ENCODE measurements around the gene PEA15.

PEA15 gene

DNA sequence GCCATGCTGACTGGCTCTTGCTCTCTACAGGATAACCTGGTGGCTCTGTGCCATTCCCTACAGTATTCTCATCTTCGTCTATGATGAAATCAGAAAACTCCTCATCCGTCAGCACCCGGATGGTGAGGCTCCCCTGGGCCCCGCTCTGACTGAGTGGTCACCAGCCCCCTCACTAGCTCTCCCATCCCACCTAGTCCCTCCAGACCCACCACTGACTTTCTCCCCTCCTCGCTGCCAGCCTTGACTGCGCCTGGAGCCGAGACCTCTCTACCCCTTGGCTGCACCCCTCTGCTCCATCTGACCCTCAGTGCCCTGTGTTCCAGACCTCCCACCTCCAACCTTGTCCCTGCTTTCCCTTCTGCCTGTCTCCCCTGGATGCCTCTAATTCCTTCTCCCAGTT lies 18.9 kb upstream of the PEA15 start:
- H3K27me3 ChIP-seq (ENCODE audit: insufficient read depth, low read length): no peaks in the 10 kb centered on the region
- no peaks in the 10 kb centered on the region for H3K9me3 ChIP-seq (ENCODE audit: insufficient read depth, low read depth, low read length)
- no peaks in the 10 kb centered on the region for H3K36me3 ChIP-seq (ENCODE audit: insufficient read depth, low read depth, low read length)
- H3K4me1 ChIP-seq (ENCODE audit: insufficient read depth, low read length): no peaks in the 10 kb centered on the region; the same call in 1 of the 2 replicates
- H3K27ac ChIP-seq (ENCODE audit: low read length): no peak overlapping the region
- H3K9ac ChIP-seq (ENCODE audit: low read depth, low read length): no peak overlapping the region
- H3K4me3 ChIP-seq (ENCODE audit: low read length): no peak overlapping the region

DNA sequence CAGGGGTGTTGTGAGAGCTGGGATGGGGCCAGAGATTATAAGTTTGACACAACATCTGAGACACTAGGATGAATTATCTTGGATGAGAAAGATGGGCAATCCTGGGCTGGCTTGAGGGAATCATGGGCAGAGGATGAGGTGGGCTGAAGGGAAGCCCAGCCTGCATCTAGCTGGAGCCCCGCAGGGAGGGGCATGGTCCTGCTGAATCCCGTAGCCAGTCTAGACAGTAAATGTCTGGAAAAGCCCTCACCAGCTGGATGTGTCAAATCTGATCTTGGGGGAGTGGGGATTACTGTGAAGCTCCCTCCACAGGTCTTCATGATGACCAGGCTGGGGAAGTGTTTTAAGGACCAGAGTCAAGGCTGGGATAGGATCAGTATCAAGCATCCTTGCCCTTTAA lies 18.5 kb upstream of the PEA15 start:
- H3K27ac ChIP-seq (ENCODE audit: low read length): no peak overlapping the region
- no peaks in the 10 kb centered on the region for H3K9me3 ChIP-seq (ENCODE audit: insufficient read depth, low read depth, low read length)
- no peaks in the 10 kb centered on the region; the same call in 1 of the 2 replicates for H3K4me1 ChIP-seq (ENCODE audit: insufficient read depth, low read length)
- H3K9ac ChIP-seq (ENCODE audit: low read depth, low read length): no peak overlapping the region
- no peaks in the 10 kb centered on the region for H3K27me3 ChIP-seq (ENCODE audit: insufficient read depth, low read length)
- no peaks in the 10 kb centered on the region for H3K36me3 ChIP-seq (ENCODE audit: insufficient read depth, low read depth, low read length)
- no peak overlapping the region for H3K4me3 ChIP-seq (ENCODE audit: low read length)

DNA sequence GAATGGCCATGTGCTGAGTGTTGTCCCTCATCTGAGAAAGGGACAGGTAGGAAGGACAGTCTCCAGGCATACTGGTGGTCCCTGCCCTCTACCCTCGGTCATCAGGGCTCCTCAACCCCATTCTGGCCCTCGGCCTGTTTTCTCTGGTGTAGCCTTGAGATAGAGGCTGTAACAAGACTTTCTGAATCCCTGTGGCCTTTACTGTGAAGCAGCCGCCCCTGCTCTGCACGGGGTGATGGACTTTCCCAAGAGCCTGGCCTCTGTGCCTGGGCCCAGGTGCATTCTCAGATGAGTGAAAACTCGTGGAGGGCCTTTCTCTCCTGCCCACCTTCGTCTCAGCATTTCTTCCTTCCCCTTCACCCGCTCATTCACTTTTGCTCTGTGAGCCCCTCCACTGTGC lies 17.8 kb upstream of the PEA15 start:
- H3K36me3 ChIP-seq (ENCODE audit: insufficient read depth, low read depth, low read length): no peaks in the 10 kb centered on the region
- no peak overlapping the region for H3K4me3 ChIP-seq (ENCODE audit: low read length)
- H3K9ac ChIP-seq (ENCODE audit: low read depth, low read length): no peak overlapping the region
- H3K27ac ChIP-seq (ENCODE audit: low read length): no peak overlapping the region
- peaks cover 3% of the 10 kb centered on the region for H3K4me1 ChIP-seq (ENCODE audit: insufficient read depth, low read length)
- H3K27me3 ChIP-seq (ENCODE audit: insufficient read depth, low read length): no peaks in the 10 kb centered on the region
- H3K9me3 ChIP-seq (ENCODE audit: insufficient read depth, low read depth, low read length): no peaks in the 10 kb centered on the region

DNA sequence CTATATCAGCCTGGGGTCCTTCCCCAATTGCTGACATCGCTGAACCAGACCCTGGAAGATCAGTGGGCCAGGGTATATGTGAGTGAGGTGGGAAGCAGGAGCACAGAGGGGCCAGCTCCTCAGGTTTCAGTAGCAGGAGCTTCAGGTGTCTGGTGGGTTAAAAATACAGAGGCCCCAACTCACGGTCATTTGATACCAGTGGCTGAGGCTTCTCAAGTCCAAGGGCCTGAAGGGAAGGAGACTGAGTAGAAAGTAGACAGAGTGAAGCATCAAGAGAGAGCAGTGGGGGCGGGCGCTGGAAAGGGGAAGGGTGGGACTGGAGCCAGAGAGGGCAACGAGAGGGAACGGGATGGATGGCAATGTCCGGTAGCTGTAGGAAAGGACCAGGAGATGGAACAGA lies 16.8 kb upstream of the PEA15 start:
- H3K9me3 ChIP-seq (ENCODE audit: insufficient read depth, low read depth, low read length): no peaks in the 10 kb centered on the region
- no peak overlapping the region for H3K4me3 ChIP-seq (ENCODE audit: low read length)
- H3K27ac ChIP-seq (ENCODE audit: low read length): no peak overlapping the region
- H3K4me1 ChIP-seq (ENCODE audit: insufficient read depth, low read length): peaks cover 10% of the 10 kb centered on the region
- no peaks in the 10 kb centered on the region for H3K27me3 ChIP-seq (ENCODE audit: insufficient read depth, low read length)
- H3K36me3 ChIP-seq (ENCODE audit: insufficient read depth, low read depth, low read length): no peaks in the 10 kb centered on the region
- H3K9ac ChIP-seq (ENCODE audit: low read depth, low read length): no peak overlapping the region

DNA sequence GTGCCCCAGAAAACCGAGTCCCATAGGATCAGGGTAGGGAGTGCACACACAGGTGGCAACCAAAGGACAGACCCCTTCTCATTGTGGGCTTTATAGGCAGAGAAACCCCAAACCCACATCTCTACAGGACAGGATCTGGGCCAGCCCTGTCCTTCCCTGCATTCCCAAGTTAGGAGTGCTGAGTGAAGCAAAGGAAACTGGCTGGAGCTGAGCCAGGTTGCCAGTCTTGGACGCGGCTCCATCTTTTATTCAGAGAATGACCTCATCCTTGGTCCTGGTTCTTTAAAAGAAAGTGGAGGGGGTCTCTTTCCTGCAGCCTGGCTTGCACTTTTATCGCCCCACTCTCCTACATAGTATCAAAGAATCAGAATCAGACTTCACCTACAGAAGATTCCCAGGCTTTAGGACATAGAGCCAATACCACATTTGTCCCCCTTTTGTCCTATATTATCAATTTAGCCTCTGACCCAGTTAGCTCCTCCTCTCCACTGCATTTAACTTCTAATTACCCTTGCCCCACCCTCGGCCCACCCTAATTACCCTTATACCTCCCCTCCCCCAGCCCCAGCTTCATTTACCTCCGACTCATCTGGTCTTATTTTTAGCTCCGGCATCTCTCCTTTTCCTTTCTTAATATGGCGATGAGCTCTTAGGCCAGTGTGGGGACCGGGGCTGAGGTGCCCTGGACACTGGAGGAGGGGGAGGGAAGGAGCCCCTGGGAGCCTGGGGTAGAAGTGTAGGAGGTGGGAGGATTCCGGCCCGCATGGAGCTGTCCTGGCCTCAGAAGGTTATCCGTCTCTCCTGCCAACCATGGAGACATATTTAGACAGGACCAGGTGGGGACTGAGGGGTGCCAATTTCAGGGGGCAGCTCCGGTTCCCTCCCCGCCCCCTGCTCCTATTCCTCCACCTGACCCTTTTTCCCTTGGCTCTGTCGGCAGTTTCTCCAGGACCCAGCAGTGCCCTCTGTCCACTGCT lies 15.2 kb upstream of the PEA15 start, which contains the start of gene CASQ1:
Gene CASQ1 (plus strand): TSS at position 927 of the 977 bp plus-strand sequence. CDS start 177 bp downstream, outside the sequence.
- H3K9me3 ChIP-seq (ENCODE audit: insufficient read depth, low read depth, low read length): no peaks in the 10 kb centered on the region
- H3K27me3 ChIP-seq (ENCODE audit: insufficient read depth, low read length): no peaks in the 10 kb centered on the region
- peaks cover 15% of the 10 kb centered on the region for H3K4me1 ChIP-seq (ENCODE audit: insufficient read depth, low read length)
- H3K27ac ChIP-seq (ENCODE audit: low read length): no peak within 1 kb of the TSS
- H3K36me3 ChIP-seq (ENCODE audit: insufficient read depth, low read depth, low read length): no peaks in the 10 kb centered on the region
- H3K4me3 ChIP-seq (ENCODE audit: low read length): no peak within 1 kb of the TSS
- H3K9ac ChIP-seq (ENCODE audit: low read depth, low read length): no peak within 1 kb of the TSS

DNA sequence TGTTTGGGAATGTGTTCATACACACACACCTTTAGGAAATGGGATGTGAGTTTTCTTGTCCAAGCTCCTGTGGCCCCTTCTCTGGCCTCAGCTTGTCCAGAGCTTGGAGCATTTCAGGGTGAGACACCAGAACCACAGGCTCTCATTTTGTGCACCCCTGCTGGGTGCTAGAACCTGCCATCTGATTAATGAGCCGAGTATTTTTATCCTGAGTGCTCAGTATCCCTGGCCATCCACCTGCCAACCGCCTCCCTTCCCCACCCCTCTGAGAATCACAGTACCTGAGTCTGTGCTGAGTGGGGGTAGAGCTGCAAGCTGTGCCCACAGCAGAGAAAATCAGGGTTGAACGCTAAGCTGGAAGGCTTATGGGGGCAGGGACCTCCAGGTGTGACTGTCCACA lies 13.4 kb upstream of the PEA15 start:
- Histone ChIP-seq H3K36me3 (ENCODE audit: insufficient read depth, low read depth, low read length) (no peaks in the 10 kb centered on the region), H3K27ac (ENCODE audit: low read length) (no peak overlapping the region), H3K9me3 (ENCODE audit: insufficient read depth, low read depth, low read length) (no peaks in the 10 kb centered on the region), H3K27me3 (ENCODE audit: insufficient read depth, low read length) (no peaks in the 10 kb centered on the region), H3K9ac (ENCODE audit: low read depth, low read length) (no peak overlapping the region), H3K4me3 (ENCODE audit: low read length) (no peak overlapping the region), H3K4me1 (ENCODE audit: insufficient read depth, low read length) (peaks cover 15% of the 10 kb centered on the region)

DNA sequence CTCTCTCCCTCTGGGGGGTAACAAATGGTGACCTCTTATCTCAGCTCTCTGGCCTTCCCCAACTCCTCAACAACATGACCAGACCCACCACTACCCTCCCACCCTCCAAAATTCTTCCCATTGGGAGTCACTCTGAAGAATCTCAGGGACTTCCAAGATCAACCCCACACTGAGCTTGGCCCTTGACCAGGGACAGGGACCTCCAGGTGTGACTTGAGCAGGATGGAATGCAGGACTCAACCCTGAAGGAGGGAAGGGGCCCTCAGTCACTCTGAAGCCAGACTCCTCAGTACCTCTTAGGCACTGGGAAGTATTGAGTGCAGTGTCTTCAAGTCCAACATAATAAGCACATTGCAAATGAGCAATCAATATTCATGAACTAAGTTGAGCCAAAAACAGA lies 12.9 kb upstream of the PEA15 start:
- H3K27me3 ChIP-seq (ENCODE audit: insufficient read depth, low read length): no peaks in the 10 kb centered on the region
- H3K27ac ChIP-seq (ENCODE audit: low read length): no peak overlapping the region
- no peaks in the 10 kb centered on the region for H3K9me3 ChIP-seq (ENCODE audit: insufficient read depth, low read depth, low read length)
- no peak overlapping the region for H3K9ac ChIP-seq (ENCODE audit: low read depth, low read length)
- no peak overlapping the region for H3K4me3 ChIP-seq (ENCODE audit: low read length)
- H3K36me3 ChIP-seq (ENCODE audit: insufficient read depth, low read depth, low read length): no peaks in the 10 kb centered on the region
- peaks cover 15% of the 10 kb centered on the region for H3K4me1 ChIP-seq (ENCODE audit: insufficient read depth, low read length)

DNA sequence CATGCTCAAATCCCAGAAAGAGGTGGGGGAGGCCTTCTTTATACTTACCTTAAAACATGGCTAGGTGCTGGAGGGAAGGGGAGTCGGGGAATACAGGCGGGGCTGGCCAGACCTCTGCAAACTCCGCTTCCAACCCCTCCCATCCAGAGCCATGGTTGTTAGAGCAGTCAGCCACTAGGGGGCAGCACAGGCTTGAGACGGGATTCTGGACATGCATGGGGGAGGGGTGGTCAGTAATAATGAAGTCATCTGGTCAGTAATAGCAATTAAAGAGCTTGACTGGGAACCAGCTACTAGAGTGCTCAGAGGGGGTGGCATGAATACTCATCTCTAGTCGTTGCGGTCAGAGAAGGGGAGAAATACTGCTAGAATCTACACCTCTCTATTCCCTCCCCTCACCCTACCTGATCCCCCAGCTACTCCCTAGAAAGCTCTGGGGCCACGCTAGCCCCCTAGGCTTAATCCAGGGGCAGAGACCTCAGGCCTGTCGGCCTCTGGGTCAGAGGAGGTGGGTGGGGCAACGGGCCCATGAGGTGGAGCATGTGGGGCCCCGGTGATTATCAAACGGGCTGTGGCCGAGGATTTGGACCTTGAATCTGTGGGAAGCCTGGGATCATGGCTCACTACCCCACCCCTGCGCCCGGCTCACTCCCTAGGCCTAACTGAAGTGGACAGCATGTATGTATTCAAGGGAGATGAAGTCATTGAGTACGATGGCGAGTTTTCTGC lies 11.9 kb upstream of the PEA15 start:
- no peak overlapping the region for H3K27ac ChIP-seq (ENCODE audit: low read length)
- H3K9me3 ChIP-seq (ENCODE audit: insufficient read depth, low read depth, low read length): no peaks in the 10 kb centered on the region
- peaks cover 15% of the 10 kb centered on the region for H3K4me1 ChIP-seq (ENCODE audit: insufficient read depth, low read length)
- peak overlapping the region; percentile 57; the same call in 1 of the 2 replicates for H3K9ac ChIP-seq (ENCODE audit: low read depth, low read length)
- no peaks in the 10 kb centered on the region for H3K36me3 ChIP-seq (ENCODE audit: insufficient read depth, low read depth, low read length)
- no peaks in the 10 kb centered on the region for H3K27me3 ChIP-seq (ENCODE audit: insufficient read depth, low read length)
- peak overlapping the region; percentile 26; the same call in 1 of the 2 replicates for H3K4me3 ChIP-seq (ENCODE audit: low read length)

DNA sequence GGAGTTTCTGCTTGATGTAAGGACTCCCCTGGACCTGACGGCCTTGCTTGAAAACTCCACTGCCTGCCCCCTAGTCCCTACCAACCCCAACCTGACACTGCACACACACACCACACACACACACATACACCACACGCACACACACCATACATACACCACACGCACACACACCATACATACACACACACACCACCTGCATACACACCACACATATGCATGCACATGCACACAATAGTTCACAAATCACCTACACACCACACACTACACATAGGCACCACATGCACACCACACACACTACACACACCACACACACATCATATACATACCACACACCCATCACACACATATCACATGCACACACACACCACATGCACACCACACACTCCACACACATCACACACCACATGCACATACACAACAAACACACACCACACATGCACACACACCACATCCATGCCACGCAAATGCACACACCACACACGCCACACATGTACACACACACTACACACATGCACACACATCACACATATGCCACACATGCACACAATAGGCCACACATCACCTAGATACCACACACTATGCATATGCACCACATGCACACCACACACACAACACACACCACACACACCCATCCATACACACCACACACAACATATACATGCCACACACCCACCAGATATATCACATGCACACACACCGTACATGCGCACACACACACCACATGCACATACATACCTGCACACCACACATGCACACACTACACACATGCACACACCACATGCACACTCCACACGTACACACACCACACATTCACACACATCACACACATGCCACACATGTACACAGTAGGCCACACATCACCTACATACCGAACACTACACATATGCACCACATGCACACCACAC lies 11.1 kb upstream of the PEA15 start:
- H3K36me3 ChIP-seq (ENCODE audit: insufficient read depth, low read depth, low read length): no peaks in the 10 kb centered on the region
- no peak overlapping the region for H3K4me3 ChIP-seq (ENCODE audit: low read length)
- no peaks in the 10 kb centered on the region for H3K27me3 ChIP-seq (ENCODE audit: insufficient read depth, low read length)
- H3K9ac ChIP-seq (ENCODE audit: low read depth, low read length): peak overlapping the region; percentile 57; the same call in 1 of the 2 replicates
- no peak overlapping the region for H3K27ac ChIP-seq (ENCODE audit: low read length)
- no peaks in the 10 kb centered on the region for H3K9me3 ChIP-seq (ENCODE audit: insufficient read depth, low read depth, low read length)
- H3K4me1 ChIP-seq (ENCODE audit: insufficient read depth, low read length): peaks cover 15% of the 10 kb centered on the region

DNA sequence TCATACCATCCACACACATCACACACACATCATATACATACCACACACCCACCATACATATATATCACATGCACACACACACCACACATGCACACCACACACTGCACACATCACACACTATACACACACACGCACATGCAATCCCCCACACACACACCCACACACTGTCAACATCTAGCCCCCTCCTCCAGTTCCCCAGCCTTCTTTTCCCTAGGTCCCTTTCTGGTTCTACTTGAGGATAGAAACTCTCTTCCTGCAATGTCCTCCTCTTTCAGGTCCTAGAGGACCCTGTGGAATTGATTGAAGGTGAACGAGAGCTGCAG lies 10.5 kb upstream of the PEA15 start:
- H3K4me1 ChIP-seq (ENCODE audit: insufficient read depth, low read length): peaks cover 15% of the 10 kb centered on the region

DNA sequence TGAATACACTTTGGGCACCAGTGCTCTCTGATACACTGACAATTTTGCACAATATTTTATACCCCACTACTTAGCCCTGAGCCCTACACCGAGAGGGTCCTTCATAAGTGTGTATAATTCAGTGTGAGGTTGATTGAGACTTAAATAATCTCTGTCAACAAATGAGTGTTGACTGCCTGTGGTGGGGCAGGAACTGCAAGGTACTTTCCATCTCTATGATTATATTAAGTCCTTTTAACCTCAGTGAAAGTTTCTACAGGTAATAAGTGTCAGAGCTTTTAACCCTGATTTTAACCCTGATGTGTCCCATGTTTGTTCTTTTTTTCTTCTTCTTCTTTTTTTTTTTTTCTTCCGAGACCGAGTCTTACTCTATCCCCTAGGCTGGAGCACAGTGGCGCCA lies 9.0 kb upstream of the PEA15 start:
- H3K4me1 ChIP-seq (ENCODE audit: insufficient read depth, low read length): peaks cover 15% of the 10 kb centered on the region
- H3K27me3 ChIP-seq (ENCODE audit: insufficient read depth, low read length): no peaks in the 10 kb centered on the region
- no peaks in the 10 kb centered on the region for H3K9me3 ChIP-seq (ENCODE audit: insufficient read depth, low read depth, low read length)
- no peaks in the 10 kb centered on the region for H3K36me3 ChIP-seq (ENCODE audit: insufficient read depth, low read depth, low read length)
- H3K9ac ChIP-seq (ENCODE audit: low read depth, low read length): no peak overlapping the region
- no peak overlapping the region for H3K27ac ChIP-seq (ENCODE audit: low read length)
- H3K4me3 ChIP-seq (ENCODE audit: low read length): no peak overlapping the region

More for the DNA sequence above, 10.5 kb upstream of the PEA15 start:
- Histone ChIP-seq H3K9me3 (ENCODE audit: insufficient read depth, low read depth, low read length) (no peaks in the 10 kb centered on the region), H3K27me3 (ENCODE audit: insufficient read depth, low read length) (no peaks in the 10 kb centered on the region), H3K27ac (ENCODE audit: low read length) (no peak overlapping the region), H3K36me3 (ENCODE audit: insufficient read depth, low read depth, low read length) (no peaks in the 10 kb centered on the region), H3K4me3 (ENCODE audit: low read length) (no peak overlapping the region), H3K9ac (ENCODE audit: low read depth, low read length) (no peak overlapping the region)
